Measurements from ENCODE around the gene C15orf39. TPM values are rescaled to one million over a fixed set of nuclear protein-coding genes. Genes with fewer than 3 reads are reported as not detected.

The C15orf39 gene
- total RNA-seq, 1 donor from 2014 or later: 4.5 TPM

DNA sequence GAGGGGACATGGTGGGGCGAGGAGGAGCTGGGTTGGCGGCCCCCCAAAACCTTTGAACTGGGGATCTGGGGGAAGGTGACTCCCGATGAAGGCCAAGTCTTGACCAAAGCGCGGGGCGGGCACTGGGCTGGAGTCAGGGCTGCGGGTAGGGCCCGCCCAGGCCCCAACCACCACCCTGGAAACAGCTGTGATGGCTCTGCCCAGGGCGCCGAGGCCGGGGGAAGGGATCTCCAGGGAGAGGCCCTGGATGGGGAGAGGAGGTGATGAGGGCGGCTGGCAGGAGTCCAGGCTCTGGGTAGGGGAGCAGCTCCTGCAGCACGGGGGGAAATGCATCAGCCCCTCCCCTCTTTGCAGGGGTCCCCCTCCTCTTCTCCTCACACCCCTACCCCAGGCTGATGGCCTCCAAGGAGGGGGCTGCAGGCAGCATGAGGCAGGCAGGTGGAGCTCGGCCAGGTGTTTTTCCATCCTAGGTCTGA lies 5.9 kb upstream of the C15orf39 start:
- DNase-seq (ENCODE audit: low read depth in 2 of 2): no peak

GRCh38 chr15:75197062-75197630 lies 4.5 kb upstream of the C15orf39 start:
- DNase-seq (ENCODE audit: low read depth in 2 of 2): no peak

DNA sequence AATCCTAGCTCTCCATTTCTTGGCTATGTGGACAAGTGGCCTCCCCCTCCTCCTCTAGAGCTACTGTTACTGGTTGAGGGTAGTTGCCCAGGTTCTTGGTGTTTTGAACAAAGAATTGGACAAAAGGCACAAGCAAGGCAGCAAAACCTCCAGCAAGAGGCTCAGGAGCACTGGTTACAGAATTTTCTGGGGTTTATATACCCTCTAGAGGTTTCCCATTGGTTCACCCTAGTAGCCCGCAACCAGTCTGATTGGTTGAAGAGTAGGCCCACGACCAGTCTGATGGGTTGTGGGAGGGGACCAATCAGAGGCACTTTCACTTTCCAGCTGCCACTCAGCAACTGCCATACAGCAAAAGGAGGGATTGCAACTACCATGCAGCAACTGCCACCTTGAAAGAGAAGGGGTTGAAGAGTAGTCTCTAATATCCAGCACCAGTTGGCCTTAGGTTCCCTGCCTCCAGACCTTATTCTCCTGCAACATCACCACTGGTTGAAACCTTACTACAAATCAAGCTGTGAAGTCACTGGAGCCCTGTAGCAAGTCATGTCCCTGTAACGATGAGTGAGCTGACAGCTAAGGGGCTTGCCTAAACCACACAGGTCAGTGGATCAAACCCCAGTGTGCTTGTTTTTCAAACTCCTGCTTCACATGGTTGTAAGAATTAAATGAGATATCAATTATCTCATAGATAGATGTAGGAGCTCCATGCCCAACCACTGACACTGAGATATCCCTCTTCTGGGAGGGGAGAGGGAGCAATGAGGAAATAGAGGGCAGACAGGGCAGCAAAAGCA lies 2.9 kb upstream of the C15orf39 start:
- DNase-seq (ENCODE audit: low read depth in 2 of 2): peak in 1 of 2 donors; percentile 54

GRCh38 chr15:75199357-75199940 lies 2.2 kb upstream of the C15orf39 start:
- DNase-seq (ENCODE audit: low read depth in 2 of 2): no peak

- no peak for DNase-seq (ENCODE audit: low read depth in 2 of 2)
Measured at GRCh38 chr15:75200391-75200764, 1.3 kb upstream of the C15orf39 start.

DNA sequence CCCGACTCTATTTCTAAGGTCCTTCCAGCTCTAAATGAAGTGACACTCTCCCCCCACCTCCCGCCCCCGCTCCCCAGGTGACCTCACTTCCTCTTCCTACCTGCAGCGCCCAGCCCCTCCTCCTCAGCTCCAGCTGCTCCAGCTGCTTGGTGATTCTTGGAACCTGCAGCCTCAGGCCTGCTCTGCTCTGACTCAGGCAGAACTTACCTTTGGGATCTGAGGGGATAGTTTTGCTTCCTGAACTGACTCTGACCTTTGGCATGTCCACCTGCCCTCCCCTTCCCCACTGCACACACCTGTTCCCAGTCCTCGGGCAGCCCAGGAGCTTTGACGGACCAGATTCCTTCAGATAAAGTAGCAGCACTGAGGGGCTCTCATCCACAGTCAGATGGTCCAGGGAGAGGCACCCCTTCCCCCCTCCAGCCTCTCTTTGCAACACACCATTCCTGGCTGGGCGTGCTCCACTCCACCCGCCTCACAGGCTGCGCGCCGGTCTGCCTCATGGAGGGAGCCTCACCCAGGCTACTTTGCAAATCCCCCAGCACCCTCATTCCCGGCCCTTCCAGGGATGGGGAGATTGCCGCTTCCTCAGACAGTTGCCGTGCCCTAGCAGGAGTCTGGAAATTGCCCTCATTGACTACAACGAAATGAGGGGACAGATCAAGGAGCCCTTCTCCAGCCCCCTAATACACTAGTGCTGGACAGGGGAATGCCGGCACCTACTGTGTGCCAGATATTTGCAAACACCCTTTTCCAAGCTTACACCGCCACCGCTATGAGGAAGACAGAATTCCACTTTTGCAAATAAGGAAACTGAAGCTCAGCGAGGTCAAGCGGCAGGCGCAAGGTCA lies 692 bp upstream of the C15orf39 start:
- DNase-seq (ENCODE audit: low read depth in 2 of 2): peak in 1 of 2 donors; percentile 30

GRCh38 chr15:75202251-75203016 lies 752 bp downstream of the C15orf39 start:
- DNase-seq (ENCODE audit: low read depth in 2 of 2): peak; percentile 50 to 82

DNA sequence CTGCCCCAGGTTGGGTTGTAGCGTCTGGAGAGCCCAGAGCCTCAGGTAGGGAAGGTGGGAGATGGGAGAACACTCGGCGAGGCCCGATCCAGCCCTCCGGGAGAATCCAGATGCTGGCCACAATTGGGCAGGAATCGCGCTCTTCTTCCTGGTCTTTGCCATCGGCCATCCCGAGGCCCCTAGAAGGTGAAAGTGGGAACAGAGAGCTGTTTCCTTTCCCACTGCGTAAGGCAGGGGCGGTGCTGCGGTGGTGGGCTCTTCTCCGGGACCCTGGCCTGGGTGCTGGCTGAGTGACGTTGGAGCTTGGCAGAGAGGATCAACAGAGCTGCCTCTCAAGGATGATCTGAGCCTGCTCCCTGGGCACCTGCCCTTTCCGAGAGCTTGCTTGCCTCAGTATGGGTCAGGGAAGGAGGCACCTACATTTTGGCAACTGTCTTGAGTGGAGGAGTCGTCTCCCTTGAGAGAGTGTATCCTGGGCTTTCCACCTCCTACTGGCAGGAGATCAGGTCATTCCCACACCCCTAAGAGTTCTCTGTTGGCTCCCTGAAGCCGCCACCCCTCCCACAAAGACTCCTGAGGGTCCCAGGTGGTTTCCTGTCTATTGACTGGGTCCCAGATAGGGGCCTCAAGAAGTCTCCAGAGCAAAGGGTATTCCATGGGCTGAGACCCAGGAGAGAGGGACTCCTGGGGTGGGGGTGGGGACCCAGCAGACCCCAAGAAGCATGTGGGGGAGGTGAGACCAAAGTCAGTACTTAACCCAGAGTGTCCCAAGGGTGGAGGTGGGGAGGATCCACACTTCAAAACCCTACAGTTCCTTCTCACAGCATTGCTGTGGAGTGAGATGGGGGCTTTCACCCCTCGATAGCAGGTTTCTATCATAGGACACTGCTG lies 1.6 kb downstream of the C15orf39 start:
- peak in 1 of 2 donors; percentile 65 for DNase-seq (ENCODE audit: low read depth in 2 of 2)

- DNase-seq (ENCODE audit: low read depth in 2 of 2): no peak
Measured at GRCh38 chr15:75203908-75204263, 2.2 kb downstream of the C15orf39 start.

GRCh38 chr15:75204340-75205063 lies 2.8 kb downstream of the C15orf39 start:
- DNase-seq (ENCODE audit: low read depth in 2 of 2): peak; percentile 79 to 93

DNA sequence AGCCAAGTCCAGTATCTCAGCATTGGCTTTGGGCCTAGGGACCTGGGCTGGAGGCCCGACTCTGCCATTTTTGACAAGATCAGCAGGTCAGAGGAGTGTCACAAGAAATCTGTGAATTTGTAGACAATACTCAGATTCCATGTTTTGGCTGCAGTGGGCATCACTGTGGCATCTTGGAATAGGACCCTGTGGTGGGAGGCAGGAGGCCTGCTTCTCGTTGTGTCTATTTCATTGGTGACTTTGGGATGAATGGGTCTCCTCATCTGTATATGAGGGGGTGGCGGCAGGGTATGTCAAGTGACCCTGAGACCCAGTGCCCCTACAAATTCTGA lies 3.3 kb downstream of the C15orf39 start:
- no peak for DNase-seq (ENCODE audit: low read depth in 2 of 2)

- DNase-seq (ENCODE audit: low read depth in 2 of 2): no peak
Measured at GRCh38 chr15:75206006-75206405, 4.3 kb downstream of the C15orf39 start.

- no peak for DNase-seq (ENCODE audit: low read depth in 2 of 2)
Measured at GRCh38 chr15:75206803-75207617, 5.3 kb downstream of the C15orf39 start.

DNA sequence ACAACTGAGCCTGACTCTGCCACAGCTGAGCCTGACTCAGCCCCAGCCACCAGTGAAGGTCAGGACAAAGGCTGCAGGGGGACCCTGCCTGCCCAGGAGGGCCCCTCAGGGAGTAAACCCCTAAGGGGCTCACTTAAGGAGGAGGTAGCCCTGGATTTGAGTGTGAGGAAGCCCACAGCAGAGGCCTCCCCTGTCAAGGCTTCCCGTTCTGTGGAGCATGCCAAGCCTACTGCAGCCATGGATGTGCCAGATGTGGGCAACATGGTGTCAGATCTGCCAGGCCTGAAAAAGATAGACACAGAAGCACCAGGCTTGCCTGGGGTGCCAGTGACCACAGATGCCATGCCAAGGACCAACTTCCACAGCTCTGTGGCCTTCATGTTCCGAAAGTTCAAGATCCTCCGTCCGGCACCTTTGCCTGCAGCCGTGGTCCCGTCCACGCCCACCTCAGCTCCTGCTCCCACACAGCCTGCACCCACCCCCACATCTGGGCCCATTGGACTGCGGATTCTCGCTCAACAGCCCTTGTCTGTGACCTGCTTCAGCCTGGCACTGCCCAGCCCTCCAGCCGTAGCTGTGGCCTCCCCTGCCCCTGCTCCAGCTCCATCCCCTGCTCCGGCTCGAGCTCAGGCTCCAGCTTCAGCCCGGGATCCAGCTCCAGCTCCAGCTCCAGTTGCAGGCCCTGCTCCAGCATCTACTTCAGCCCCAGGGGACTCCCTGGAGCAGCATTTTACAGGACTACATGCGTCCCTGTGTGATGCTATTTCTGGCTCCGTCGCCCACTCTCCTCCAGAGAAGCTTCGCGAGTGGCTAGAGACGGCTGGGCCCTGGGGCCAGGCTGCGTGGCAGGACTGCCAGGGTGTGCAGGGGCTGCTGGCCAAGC lies 6.2 kb downstream of the C15orf39 start:
- DNase-seq (ENCODE audit: low read depth in 2 of 2): no peak

- no peak for DNase-seq (ENCODE audit: low read depth in 2 of 2)
Measured at GRCh38 chr15:75208501-75209288, 7.0 kb downstream of the C15orf39 start.

GRCh38 chr15:75209289-75209676 lies 7.6 kb downstream of the C15orf39 start:
- no peak for DNase-seq (ENCODE audit: low read depth in 2 of 2)

- no peak for DNase-seq (ENCODE audit: low read depth in 2 of 2)
Measured at GRCh38 chr15:75210811-75211230, 9.1 kb downstream of the C15orf39 start.

All from dermis microvascular lymphatic vessel endothelial cell (primary cell).